Uterus (tissue), 2 donors: ENCODE measurements around the gene ITGB5.

Experiments used
- CTCF ChIP-seq, 4 experiments: fragments of 200-600 bp in 2 of 4; fragments of 450-650 bp in 2 of 4; sonication (generic) in 2 of 4; IDR thresholded peaks; one replicate each; pipeline ENCODE4 v1.5.1; 2016 to 2019; ENCODE audit warnings: antibody characterized with exemption in 4 of 4, mild to moderate bottlenecking in 2 of 4, moderate library complexity in 1 of 4
- POLR2A ChIP-seq, 2 donors: fragments of 450-650 bp; IDR thresholded peaks; one replicate each; pipeline ENCODE4 v1.6.1; 2016; ENCODE audit warnings: antibody characterized with exemption in 2 of 2, mild to moderate bottlenecking in 1 of 2, moderate library complexity in 1 of 2

DNA sequence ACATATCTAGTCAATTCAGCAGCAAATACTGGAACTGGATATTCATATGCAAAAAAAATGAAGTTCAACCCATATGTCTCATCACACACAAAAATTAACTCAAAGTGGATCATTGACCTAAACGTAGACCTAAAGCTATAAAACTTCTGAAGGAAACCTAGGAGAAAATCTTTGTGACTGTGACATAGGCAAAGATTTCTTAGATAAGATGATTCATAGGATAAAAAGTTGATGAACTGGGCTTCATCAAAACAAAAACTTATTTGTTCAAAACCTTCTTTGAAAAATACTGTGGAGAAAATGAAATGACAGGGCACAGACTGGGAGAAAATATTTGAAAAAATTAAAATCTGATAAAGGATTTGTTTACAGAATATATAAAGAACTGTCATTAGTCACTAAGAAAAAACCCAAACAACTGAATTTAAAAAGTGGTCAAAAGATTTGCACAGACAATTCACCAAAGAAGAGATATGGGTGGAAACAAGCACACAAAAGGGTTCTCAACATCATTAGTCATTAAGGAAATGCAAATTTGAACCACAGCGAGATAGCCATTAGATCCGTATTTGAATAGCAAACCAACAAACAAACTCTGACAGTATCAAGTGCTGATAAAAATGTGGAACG, 62.8 kb downstream of the ITGB5 start:
- TF ChIP-seq POLR2A (IDR thresholded peaks at IDR 0.05), result no peak
- no peak for TF ChIP-seq CTCF (IDR thresholded peaks at IDR 0.05)
